ENCODE results near the gene FAH.

DNA sequence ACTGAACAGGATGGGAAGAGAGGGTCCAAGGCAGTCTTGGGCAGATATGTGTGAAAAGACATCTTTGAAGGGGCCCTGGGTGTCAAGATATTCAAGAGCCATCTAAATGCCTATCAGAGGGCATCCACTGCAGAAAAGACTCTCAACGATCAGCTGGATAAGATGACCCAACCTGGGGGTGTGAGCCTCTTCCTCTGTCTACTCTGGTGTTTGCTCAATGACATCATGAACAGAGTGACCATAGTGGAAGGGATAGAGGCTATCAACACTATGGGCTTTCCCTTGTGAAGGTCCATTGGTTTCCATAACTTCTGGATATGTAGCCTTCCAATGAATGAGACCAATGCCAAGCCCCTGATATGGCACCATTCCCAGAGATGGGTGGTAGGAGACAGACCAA, 42.1 kb downstream of the FAH start:
- no peak for TF ChIP-seq EP300 (IDR thresholded peaks at IDR 0.05)
- TF ChIP-seq POLR2AphosphoS5 (IDR thresholded peaks at IDR 0.05), result no peak
